ENCODE results near the gene RCAN2.

The RCAN2 gene

DNA sequence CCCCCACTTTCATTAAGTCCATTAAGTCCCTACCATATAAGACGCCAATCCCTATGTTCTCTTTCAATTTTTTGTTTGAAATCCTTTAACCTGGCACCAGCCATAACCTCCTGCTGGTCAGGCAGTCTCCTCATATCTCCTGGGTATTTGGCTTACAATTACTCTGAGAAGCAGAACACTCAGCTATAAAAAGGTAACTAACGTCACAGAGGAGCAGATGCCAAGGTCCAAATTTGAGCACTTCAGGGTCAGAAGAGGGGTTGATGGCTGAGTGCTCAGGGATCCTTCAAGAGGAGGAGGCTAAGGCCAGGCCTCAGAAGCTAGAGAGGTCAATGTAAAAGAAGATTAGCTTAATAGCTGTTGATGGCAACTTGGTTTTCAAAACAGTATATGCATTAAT is 22.3 kb upstream of the RCAN2 start:
- H3K9me3 ChIP-seq (ENCODE audit: severe bottlenecking), result no peaks in the 10 kb centered on the region
- no peaks in the 10 kb centered on the region for H3K4me1 ChIP-seq (ENCODE audit: insufficient read depth, poor library complexity, severe bottlenecking)
- no peak overlapping the region for H3K27ac ChIP-seq (ENCODE audit: poor library complexity, severe bottlenecking)
- ATAC-seq (ENCODE audit: low read depth) (no peak), DNase-seq (ENCODE audit: low spot score) (no peak)
- H3K27me3 ChIP-seq (ENCODE audit: insufficient read depth, poor library complexity, severe bottlenecking), result no peaks in the 10 kb centered on the region
- H3K4me3 ChIP-seq (ENCODE audit: severe bottlenecking), result no peak overlapping the region
- TF ChIP-seq CTCF (IDR thresholded peaks at IDR 0.05; ENCODE audit: poor library complexity, severe bottlenecking), result no peak
- no peaks in the 10 kb centered on the region for H3K36me3 ChIP-seq (ENCODE audit: low read depth)

DNA sequence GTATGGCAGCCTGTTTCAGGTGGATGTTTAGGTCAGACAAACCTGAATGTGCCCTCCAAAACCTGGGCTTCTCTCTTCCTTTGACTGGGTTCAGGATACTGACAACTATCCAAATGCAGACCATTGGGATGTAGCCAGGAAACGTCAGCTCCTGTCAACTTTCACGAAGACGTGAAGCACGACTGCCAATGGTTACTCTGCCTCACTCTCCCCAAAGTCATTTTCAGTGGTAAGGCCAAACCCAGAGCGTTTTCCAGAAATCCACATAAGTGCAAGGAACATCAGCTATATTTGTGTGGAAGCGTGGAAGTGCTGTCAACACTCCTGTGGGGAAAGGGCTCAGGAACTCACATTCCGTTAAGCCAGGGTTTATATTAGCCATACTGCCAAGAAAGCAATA is 20.1 kb upstream of the RCAN2 start:
- ATAC-seq (ENCODE audit: low read depth), result no peak

DNA sequence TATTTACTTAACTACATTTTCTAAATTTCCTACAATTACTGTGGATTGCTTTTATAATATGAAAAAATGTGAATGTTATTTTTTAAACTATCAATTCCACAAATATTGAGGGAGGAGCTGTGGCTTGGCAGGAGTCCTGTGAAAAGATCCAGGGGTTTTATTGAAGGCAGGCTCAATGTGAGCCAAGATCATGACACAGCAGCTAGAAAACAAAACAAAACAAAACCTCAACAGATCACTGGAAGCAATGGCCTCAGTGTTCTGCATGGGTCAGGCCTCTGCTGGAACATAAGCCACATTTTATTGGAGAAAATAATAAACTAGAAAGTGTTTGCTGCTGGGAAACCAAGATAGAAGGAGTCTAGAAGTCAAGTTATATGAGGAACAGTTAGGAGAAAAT is 19.4 kb upstream of the RCAN2 start:
- Histone ChIP-seq H3K9me3 (ENCODE audit: severe bottlenecking) (no peaks in the 10 kb centered on the region), H3K4me1 (ENCODE audit: insufficient read depth, poor library complexity, severe bottlenecking) (no peaks in the 10 kb centered on the region), H3K4me3 (ENCODE audit: severe bottlenecking) (no peak overlapping the region), H3K27me3 (ENCODE audit: insufficient read depth, poor library complexity, severe bottlenecking) (peaks cover 5% of the 10 kb centered on the region), H3K36me3 (ENCODE audit: low read depth) (no peaks in the 10 kb centered on the region), H3K27ac (ENCODE audit: poor library complexity, severe bottlenecking) (no peak overlapping the region)
- no peak for ATAC-seq (ENCODE audit: low read depth)
- no peak for TF ChIP-seq CTCF (IDR thresholded peaks at IDR 0.05; ENCODE audit: poor library complexity, severe bottlenecking)
- DNase-seq (ENCODE audit: low spot score), result no peak

More for the DNA sequence above, 20.1 kb upstream of the RCAN2 start:
- H3K4me3 ChIP-seq (ENCODE audit: severe bottlenecking), result no peak overlapping the region
- H3K36me3 ChIP-seq (ENCODE audit: low read depth), result no peaks in the 10 kb centered on the region
- peaks cover 5% of the 10 kb centered on the region for H3K27me3 ChIP-seq (ENCODE audit: insufficient read depth, poor library complexity, severe bottlenecking)
- TF ChIP-seq CTCF (IDR thresholded peaks at IDR 0.05; ENCODE audit: poor library complexity, severe bottlenecking), result no peak
- no peaks in the 10 kb centered on the region for H3K4me1 ChIP-seq (ENCODE audit: insufficient read depth, poor library complexity, severe bottlenecking)
- no peak overlapping the region for H3K27ac ChIP-seq (ENCODE audit: poor library complexity, severe bottlenecking)
- no peak for DNase-seq (ENCODE audit: low spot score)
- no peaks in the 10 kb centered on the region for H3K9me3 ChIP-seq (ENCODE audit: severe bottlenecking)

- ATAC-seq (ENCODE audit: low read depth) (no peak), DNase-seq (ENCODE audit: low spot score) (no peak)
- Histone ChIP-seq H3K4me3 (ENCODE audit: severe bottlenecking) (no peak overlapping the region), H3K36me3 (ENCODE audit: low read depth) (no peaks in the 10 kb centered on the region), H3K27ac (ENCODE audit: poor library complexity, severe bottlenecking) (no peak overlapping the region), H3K27me3 (ENCODE audit: insufficient read depth, poor library complexity, severe bottlenecking) (peaks cover 5% of the 10 kb centered on the region), H3K9me3 (ENCODE audit: severe bottlenecking) (no peaks in the 10 kb centered on the region), H3K4me1 (ENCODE audit: insufficient read depth, poor library complexity, severe bottlenecking) (no peaks in the 10 kb centered on the region)
- no peak for TF ChIP-seq CTCF (IDR thresholded peaks at IDR 0.05; ENCODE audit: poor library complexity, severe bottlenecking)
These were observed 18.8 kb upstream of the RCAN2 start for GRCh38 chr6:46509981-46510510.

- Histone ChIP-seq H3K9me3 (ENCODE audit: severe bottlenecking) (no peaks in the 10 kb centered on the region), H3K27ac (ENCODE audit: poor library complexity, severe bottlenecking) (no peak overlapping the region), H3K4me3 (ENCODE audit: severe bottlenecking) (no peak overlapping the region), H3K4me1 (ENCODE audit: insufficient read depth, poor library complexity, severe bottlenecking) (no peaks in the 10 kb centered on the region), H3K27me3 (ENCODE audit: insufficient read depth, poor library complexity, severe bottlenecking) (peaks cover 5% of the 10 kb centered on the region), H3K36me3 (ENCODE audit: low read depth) (no peaks in the 10 kb centered on the region)
- no peak for TF ChIP-seq CTCF (IDR thresholded peaks at IDR 0.05; ENCODE audit: poor library complexity, severe bottlenecking)
- DNase-seq (ENCODE audit: low spot score) (no peak), ATAC-seq (ENCODE audit: low read depth) (no peak)
These were observed 17.8 kb upstream of the RCAN2 start for GRCh38 chr6:46509063-46509462.

Measured in RWPE2 (cell line).